K562 (cell line): ENCODE data around the gene SLC12A6. TPM values are rescaled to one million over a fixed set of nuclear protein-coding genes. Genes with fewer than 3 reads are reported as not detected.
"Not testable (repeated sequence)": the region's sequence is repeated elsewhere in the genome, so short reads cannot be mapped to it uniquely, and the experiment has no call there.

Source experiments
- ATAC-seq: fragments of 200-7000 bp; cut with Tn5 transposase; 3 replicates; pipeline ENCODE4 v1.9.1; 2020; ENCODE audit warnings: moderate library complexity
- BruUV-seq: library from RNA; stranded (reverse); fragments of 400-500 nt; replicated peaks from 2 replicates; lab custom pipeline; 2021; lab: Mats Ljungman, UMichigan
- CTCF ChIA-PET: fragments of 300-600 bp; formaldehyde crosslinking; extraction: SDS; loops from one replicate; lab custom pipeline; 2021; ENCODE audit warnings: low intra/inter-chr PET ratio; lab: Yijun Ruan, JAX
- POLR2A ChIA-PET: fragments of 300-600, 350-650 bp; sonication (Branson Sonifier 250); formaldehyde crosslinking; extraction: SDS; loops from one replicate; lab custom pipeline; 2021; ENCODE audit warnings: antibody characterized with exemption, inconsistent platforms; lab: Yijun Ruan, JAX
- DNase-seq, 4 experiments: peaks; one replicate each; pipeline versions ENCODE4 v3.0.0 to v3.0.0-alpha.2; 2011 to 2018; ENCODE audit warnings: low spot score in 3 of 4, mixed read lengths in 3 of 4; ENCODE audit errors: extremely low read depth in 1 of 4
- FAIRE-seq: peaks from 2 replicates; lab custom pipeline; 2011; peaks lifted over from hg19 to GRCh38; lab: Jason Lieb, UNC
- H2AFZ ChIP-seq: 2 replicates; pipeline ENCODE4 v1.6.0; 2011; ENCODE audit warnings: low read depth, low read length, control low read depth, inconsistent platforms
- H3K27ac ChIP-seq: fragments of 200-600 bp; 3 replicates; pipeline ENCODE4 v1.8.0; 2011; ENCODE audit warnings: low read depth, mild to moderate bottlenecking, control low read depth, inconsistent platforms, low read length, moderate library complexity, mixed read lengths; ENCODE audit errors: extremely low read depth
- H3K27me3 ChIP-seq, 2 experiments: fragments of 300-600 bp in 1 of 2; 2 replicates in 1 of 2; 3 replicates in 1 of 2; pipeline versions ENCODE4 v1.6.0 to v1.8.0; 2011; ENCODE audit warnings: inconsistent platforms in 2 of 2, low read length in 2 of 2, mild to moderate bottlenecking in 1 of 2, mixed read lengths in 1 of 2, moderate library complexity in 1 of 2; ENCODE audit not compliant: control insufficient read depth in 2 of 2, insufficient read depth in 2 of 2
- H3K36me3 ChIP-seq: fragments of 300-600 bp; 3 replicates; pipeline ENCODE4 v1.8.0; 2011; ENCODE audit warnings: mild to moderate bottlenecking, low read length, inconsistent platforms; ENCODE audit not compliant: control insufficient read depth, insufficient read depth
- H3K4me1 ChIP-seq, 2 experiments: fragments of 200-600 bp in 1 of 2; replicated peaks in 1 of 2; 2 replicates in 1 of 2; 3 replicates in 1 of 2; pipeline versions ENCODE4 v1.5.1 to v1.8.0; 2011; ENCODE audit warnings: inconsistent platforms in 2 of 2, low read length in 2 of 2, mild to moderate bottlenecking in 1 of 2, mixed read lengths in 1 of 2, moderate library complexity in 1 of 2; ENCODE audit not compliant: control insufficient read depth in 2 of 2, insufficient read depth in 2 of 2
- H3K4me2 ChIP-seq: 2 replicates; pipeline ENCODE4 v1.6.1; 2011; ENCODE audit warnings: low read length, control low read depth, inconsistent platforms, mixed read lengths; ENCODE audit not compliant: insufficient read depth
- H3K4me3 ChIP-seq: fragments of 200-600 bp; sonication (generic), shearing (Covaris generic); 2 replicates; pipeline ENCODE4 v1.5.1; 2016; ENCODE audit warnings: control low read depth, inconsistent platforms
- H3K79me2 ChIP-seq: fragments of 200-600 bp; 3 replicates; pipeline ENCODE4 v1.8.0; 2011; ENCODE audit warnings: low read length, inconsistent platforms; ENCODE audit not compliant: control insufficient read depth, insufficient read depth
- H3K9ac ChIP-seq, 2 experiments: 2 replicates each; pipeline versions ENCODE4 v1.6.0 to v1.6.1; 2011; ENCODE audit warnings: low read depth in 2 of 2, low read length in 2 of 2, control low read depth in 1 of 2, inconsistent platforms in 1 of 2, mild to moderate bottlenecking in 1 of 2, mixed read lengths in 1 of 2; ENCODE audit not compliant: insufficient read depth in 1 of 2
- H3K9me1 ChIP-seq: one replicate; pipeline ENCODE4 v1.6.0; 2011; ENCODE audit warnings: inconsistent platforms, mild to moderate bottlenecking, low read length, moderate library complexity; ENCODE audit not compliant: control insufficient read depth, insufficient read depth
- H3K9me3 ChIP-seq: replicated peaks from 2 replicates; pipeline ENCODE4 v1.5.1; 2011; ENCODE audit warnings: low read depth, low read length, inconsistent platforms; ENCODE audit not compliant: control insufficient read depth, insufficient read depth
- H4K20me1 ChIP-seq: replicated peaks from 2 replicates; pipeline ENCODE4 v1.6.1; 2011; ENCODE audit warnings: low read length, inconsistent platforms, mixed read lengths; ENCODE audit not compliant: control insufficient read depth, insufficient read depth
- CBFA2T2 ChIP-seq: fragments of 450-650 bp; conservative IDR thresholded peaks from 2 replicates; pipeline ENCODE4 v1.6.1; 2017; ENCODE audit warnings: mild to moderate bottlenecking
- E2F3 ChIP-seq: fragments of 250-450 bp; sonication (Bioruptor Pico); IDR thresholded peaks from 2 replicates; pipeline ENCODE4 v1.4.0; 2020; ENCODE audit warnings: mild to moderate bottlenecking
- KLF13 ChIP-seq: fragments of 450-650 bp; IDR thresholded peaks from 2 replicates; pipeline ENCODE4 v1.6.1; 2016; ENCODE audit warnings: missing genetic modification characterization, low read depth, mild to moderate bottlenecking, missing compliant biosample characterization, moderate library complexity, borderline replicate concordance
- NFIC ChIP-seq: fragments of 450-650 bp; IDR thresholded peaks from 2 replicates; pipeline ENCODE4 v1.6.1; 2017; ENCODE audit warnings: mild to moderate bottlenecking, inconsistent platforms
- TAF1 ChIP-seq: IDR thresholded peaks from 2 replicates; pipeline ENCODE4 v1.6.1; 2011; ENCODE audit warnings: mild to moderate bottlenecking, low read length, moderate library complexity; ENCODE audit not compliant: insufficient read depth, control insufficient read depth, severe bottlenecking; ENCODE audit errors: extremely low read depth
- ZKSCAN3 ChIP-seq: fragments of 250-450 bp; sonication (Bioruptor Pico); IDR thresholded peaks from 2 replicates; pipeline ENCODE4 v1.4.0; 2020
- WGBS: fragments of 100-300 bp; shearing (Covaris generic); methylation state at CpG from one replicate; pipeline ENCODE4 v1.1.6; 2016; ENCODE audit warnings: low coverage, mixed read lengths; ENCODE audit not compliant: insufficient coverage; ENCODE audit errors: missing lambda C conversion rate; 5-methylcytosine and 5-hydroxymethylcytosine counted together
- in situ Hi-C: fragments of 300-500 bp; cut with MboI; formaldehyde crosslinking; loops from 4 replicates; pipeline ENCODE4 v1.15.0; 2018; ENCODE audit warnings: inconsistent platforms, mixed read lengths
- intact Hi-C: fragments of 100-400 bp; cut with micrococcal nuclease; formaldehyde crosslinking; loops from 2 replicates; pipeline ENCODE4 v1.14.2; 2022
- polyA plus RNA-seq, 8 experiments: library from polyadenylated mRNA; depleted of rRNA in 4 of 8; stranded (reverse) in 5 of 8; unstranded in 3 of 8; fragments of >200 nt; fragmentation: Nextera tagmentation in 2 of 8; fragmentation: Illumina TruSeq in 1 of 8; extraction: Ambion mirVana in 2 of 8; extraction: Trizol in 1 of 8; gene quantifications; 2 replicates each; pipeline versions ENCODE4 v1.2.1 to v1.2.3, GENCODE V29; 2011 to 2014; ENCODE audit warnings: inconsistent platforms in 1 of 8, missing spikeins in 1 of 8
- total RNA-seq, 7 experiments: library from RNA; depleted of rRNA in 6 of 7; stranded (reverse); fragments of >200 nt in 6 of 7; fragmentation: Illumina TruSeq in 2 of 7; extraction: Trizol in 2 of 7; gene quantifications; 2 replicates each; pipeline versions ENCODE4 v1.2.1 to v1.2.3, GENCODE V29; 2011 to 2021; ENCODE audit warnings: low replicate concordance in 1 of 7

Gene SLC12A6
- total and polyA plus RNA-seq, 9 of the 15 experiments (the other 6 are each of a cell fraction or from before 2014, with no cell fraction given) = 1.4 to 16.4 (median 6.7) TPM

DNA sequence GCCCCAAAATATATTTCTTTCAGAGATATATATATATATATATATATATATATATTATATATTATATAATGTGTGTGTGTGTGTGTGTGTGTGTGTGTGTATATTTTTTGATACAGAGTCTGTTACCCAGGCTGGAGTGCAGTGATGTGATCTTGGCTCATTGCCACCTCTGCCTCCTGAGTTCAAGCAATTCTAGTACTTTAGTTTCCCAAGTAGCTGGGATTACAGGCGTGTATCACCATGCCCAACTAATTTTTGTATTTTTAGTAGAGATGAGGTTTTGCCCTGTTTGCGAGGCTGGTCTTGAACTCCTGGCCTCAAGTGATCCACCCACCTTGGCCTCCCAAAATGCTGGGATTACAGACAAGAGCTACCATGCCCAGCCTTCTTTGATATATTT, 38.0 kb upstream of the SLC12A6 start:
- TF ChIP-seq NFIC = peak; percentile 52; the same call in 1 of the 2 replicates
- TF ChIP-seq, all 486 proteins: peak for 1; not testable (repeated sequence) for 485
- H2AFZ ChIP-seq, H3K9me1 ChIP-seq, H3K4me3 ChIP-seq, intact Hi-C loops, H3K36me3 ChIP-seq, ATAC-seq, H4K20me1 ChIP-seq, H3K27me3 ChIP-seq, H3K4me2 ChIP-seq, DNase-seq, BruUV-seq, H3K9me3 ChIP-seq, in situ Hi-C loops, CTCF ChIA-PET, H3K4me1 ChIP-seq, H3K9ac ChIP-seq, H3K79me2 ChIP-seq, FAIRE-seq, H3K27ac ChIP-seq: not testable (repeated sequence)
- 37% methylated on average over 2 of the region's 2 CpGs for WGBS
- POLR2A ChIA-PET = interaction anchor here (0.5 to 0.7 kb wide), 2 partner anchors 67 to 140 kb away, joined by 3 to 4 read pairs; no protein-coding TSS in a partner anchor

- 0% methylated on average over 2 of the region's 2 CpGs for WGBS
- Histone ChIP-seq H3K9ac (no peak overlapping the region), H3K27me3 (peaks cover 0 to 7% of the 10 kb centered on the region in 2 experiments; a peak in 1 of 5 replicates), H3K4me3 (no peak overlapping the region), H3K9me3 (no peaks in the 10 kb centered on the region), H3K9me1 (no peaks in the 10 kb centered on the region), H3K79me2 (no peaks in the 10 kb centered on the region), H3K36me3 (0 out of 3 replicates have a peak, but pooled peaks cover 4% of the 10 kb centered on the region), H4K20me1 (no peaks in the 10 kb centered on the region), H3K4me2 (no peak overlapping the region), H2AFZ (no peak overlapping the region), H3K27ac (no peak overlapping the region), H3K4me1 (no peaks in the 10 kb centered on the region)
- in situ Hi-C loops = no loop called here
- BruUV-seq = no TSS peak
- TF ChIP-seq E2F3 (CRISPR knock-in tag) (no peak), TAF1 (no peak), ZKSCAN3 (CRISPR knock-in tag) (no peak), CBFA2T2 (no peak), KLF13 (no peak)
- DNase-seq (no peak), FAIRE-seq (no peak), ATAC-seq (no peak)
- CTCF ChIA-PET = no interaction called here
- POLR2A ChIA-PET = no interaction called here
- intact Hi-C loops = no loop called here
Measured at GRCh38 chr15:34374816-34375215, 37.2 kb upstream of the SLC12A6 start.
